Body of pancreas (tissue), 4 donors: ENCODE data around the gene NCAPD2. TPM values are rescaled to one million over a fixed set of nuclear protein-coding genes. Genes with fewer than 3 reads are reported as not detected.
"Not testable (repeated sequence)": the region's sequence is repeated elsewhere in the genome, so short reads cannot be mapped to it uniquely, and the experiment has no call there.

Experiments used
- ATAC-seq: fragments of 150-250 bp; one replicate; pipeline ENCODE4 v1.9.1; 2016
- DNase-seq, 4 donors: peaks; one replicate each; pipeline ENCODE4 v3.0.0-alpha.2; 2019
- H3K27ac ChIP-seq, 4 donors: fragments of 200-600 bp; sonication (generic); 1 replicate in 3 of 4; 2 replicates in 1 of 4; pipeline versions ENCODE4 v1.5.1 to v1.6.1; 2016 to 2019; ENCODE audit warnings: mild to moderate bottlenecking in 1 of 4, mixed read lengths in 1 of 4, moderate library complexity in 1 of 4
- H3K27me3 ChIP-seq, 2 donors: fragments of 200-600 bp; sonication (generic); one replicate each; pipeline ENCODE4 v1.6.0; 2016; ENCODE audit warnings: mild to moderate bottlenecking in 1 of 2
- H3K36me3 ChIP-seq, 2 donors: fragments of 200-600 bp; sonication (generic); replicated peaks in 1 of 2; 2 replicates each; pipeline ENCODE4 v1.5.1; 2016; ENCODE audit warnings: low read depth in 2 of 2; ENCODE audit not compliant: insufficient read depth in 1 of 2
- H3K4me1 ChIP-seq: fragments of 200-600 bp; sonication (generic); one replicate; pipeline ENCODE4 v1.6.0; 2016
- H3K4me3 ChIP-seq, 2 donors: fragments of 200-600 bp; sonication (generic); 1 replicate in 1 of 2; 2 replicates in 1 of 2; pipeline ENCODE4 v1.5.1; 2016 to 2019
- H3K9me3 ChIP-seq, 3 donors: fragments of 200-600 bp; sonication (generic); 1 replicate in 2 of 3; 2 replicates in 1 of 3; pipeline ENCODE4 v1.5.1; 2016
- CTCF ChIP-seq, 7 experiments: fragments of 450-650 bp in 4 of 7; fragments of 200-600 bp in 3 of 7; sonication (generic) in 3 of 7; IDR thresholded peaks; one replicate each; pipeline ENCODE4 v1.5.1; 2016 to 2019; ENCODE audit warnings: antibody characterized with exemption in 7 of 7
- POLR2A ChIP-seq, 3 donors: fragments of 450-650 bp; IDR thresholded peaks; one replicate each; pipeline ENCODE4 v1.6.1; 2016; ENCODE audit warnings: antibody characterized with exemption in 3 of 3, mild to moderate bottlenecking in 2 of 3
- WGBS, 2 donors: methylation state at CpG; one replicate each; pipeline ENCODE4 v1.1.5; 2017; 5-methylcytosine and 5-hydroxymethylcytosine counted together
- intact Hi-C: fragments of 100-400 bp; cut with DNase I; formaldehyde crosslinking; loops from one replicate; pipeline ENCODE4 v1.15.1; 2023
- total RNA-seq, 2 donors: library from RNA; depleted of rRNA; stranded (reverse); fragments of >200 nt; gene quantifications; one replicate each; pipeline ENCODE4 v1.1.0, GENCODE V29; 2016

NCAPD2 gene
- total RNA-seq, 2 donors from 2014 or later: 9.3 to 46.1 TPM

GRCh38 chr12:6478416-6478815 lies 15.5 kb upstream of the NCAPD2 start:
- intact Hi-C loops: no loop called here
- TF ChIP-seq CTCF (IDR thresholded peaks at IDR 0.05) (no peak), POLR2A (IDR thresholded peaks at IDR 0.05) (no peak)
- Histone ChIP-seq H3K27me3 (no peaks in the 10 kb centered on the region), H3K9me3 (no peaks in the 10 kb centered on the region), H3K4me3 (no peak overlapping the region), H3K27ac (no peak overlapping the region), H3K4me1 (no peaks in the 10 kb centered on the region), H3K36me3 (no peaks in the 10 kb centered on the region)
- DNase-seq (no peak), ATAC-seq (no peak)
- WGBS, 2 donors: 69 to 80% methylated on average over 16 to 20 of the region's 20 CpGs

- WGBS, 2 donors: 80 to 82% methylated on average over 1 of the region's 1 CpG
Measured at GRCh38 chr12:6488240-6488639, 5.7 kb upstream of the NCAPD2 start.

GRCh38 chr12:6489449-6489848 lies 4.5 kb upstream of the NCAPD2 start:
- WGBS, 2 donors: 55 to 57% methylated on average over 4 of the region's 4 CpGs
- TF ChIP-seq CTCF (IDR thresholded peaks at IDR 0.05) (no peak), POLR2A (IDR thresholded peaks at IDR 0.05) (no peak)
- no peaks in the 10 kb centered on the region for H3K27me3 ChIP-seq
- DNase-seq (no peak), ATAC-seq (no peak)
- H3K4me3 ChIP-seq: no peak overlapping the region
- H3K4me1 ChIP-seq: peaks cover 11% of the 10 kb centered on the region
- intact Hi-C loops: no loop called here
- H3K9me3 ChIP-seq: no peaks in the 10 kb centered on the region
- H3K36me3 ChIP-seq: no peaks in the 10 kb centered on the region
- no peak overlapping the region for H3K27ac ChIP-seq

More at GRCh38 chr12:6488240-6488639, 5.7 kb upstream of the NCAPD2 start:
- no peak overlapping the region for H3K4me3 ChIP-seq
- H3K36me3 ChIP-seq: no peaks in the 10 kb centered on the region
- ATAC-seq (no peak), DNase-seq (no peak)
- no peak overlapping the region for H3K27ac ChIP-seq
- H3K4me1 ChIP-seq: peaks cover 8% of the 10 kb centered on the region
- TF ChIP-seq POLR2A (IDR thresholded peaks at IDR 0.05): no peak
- no peak for TF ChIP-seq CTCF (IDR thresholded peaks at IDR 0.05)
- intact Hi-C loops: no loop called here
- H3K9me3 ChIP-seq: no peaks in the 10 kb centered on the region
- H3K27me3 ChIP-seq: no peaks in the 10 kb centered on the region

- WGBS, 2 donors: 95 to 100% methylated on average over 1 of the region's 1 CpG
- ATAC-seq, H3K27me3 ChIP-seq, intact Hi-C loops, H3K36me3 ChIP-seq, DNase-seq, H3K9me3 ChIP-seq, H3K27ac ChIP-seq, H3K4me3 ChIP-seq: not testable (repeated sequence)
- peaks cover 23% of the 10 kb centered on the region for H3K4me1 ChIP-seq
Measured at GRCh38 chr12:6490673-6491072, 3.2 kb upstream of the NCAPD2 start.

GRCh38 chr12:6492838-6493496 lies 935 bp upstream of the NCAPD2 start, which contains the start of gene MRPL51:
Gene MRPL51 (minus strand): TSS chr12:6493262. CDS start chr12:6493136, 126 bp downstream.
- ATAC-seq (peak; percentile 95), DNase-seq (peak; percentile 96 to 98 (median 97))
- TF ChIP-seq CTCF (IDR thresholded peaks at IDR 0.05) (peak in 1 of 7 experiments; percentile 24), POLR2A (IDR thresholded peaks at IDR 0.05) (peak; percentile 31 to 88 (median 83))
- H3K9me3 ChIP-seq: no peaks in the 10 kb centered on the region
- WGBS, 2 donors: 1% methylated on average over 18 to 39 of the region's 39 CpGs
- no peaks in the 10 kb centered on the region for H3K27me3 ChIP-seq
- H3K4me3 ChIP-seq: peak within 1 kb of the TSS; percentile 24 to 71
- no peaks in the 10 kb centered on the region for H3K36me3 ChIP-seq
- intact Hi-C loops: no loop called here
- H3K4me1 ChIP-seq: peaks cover 23% of the 10 kb centered on the region
- H3K27ac ChIP-seq: peak within 1 kb of the TSS; percentile 70 to 93 (median 90)
